GM15510 (cell line): Measurements from ENCODE around the gene TNS3.

Experiments
- POLR2A ChIP-seq: IDR thresholded peaks from 3 replicates; pipeline ENCODE4 v1.6.1; 2011; ENCODE audit warnings: borderline replicate concordance; ENCODE audit not compliant: insufficient read length; ENCODE audit errors: extremely low read depth

TNS3 gene

GRCh38 chr7:47504551-47505311 lies 77.2 kb downstream of the TNS3 start:
- TF ChIP-seq POLR2A = no peak

GRCh38 chr7:47503281-47503680 lies 78.6 kb downstream of the TNS3 start:
- TF ChIP-seq POLR2A = no peak

GRCh38 chr7:47502240-47502877 lies 79.6 kb downstream of the TNS3 start:
- TF ChIP-seq POLR2A = no peak

GRCh38 chr7:47501406-47501805 lies 80.5 kb downstream of the TNS3 start:
- TF ChIP-seq POLR2A = no peak

GRCh38 chr7:47500103-47500563 lies 81.8 kb downstream of the TNS3 start:
- no peak for TF ChIP-seq POLR2A

GRCh38 chr7:47498229-47499056 lies 83.5 kb downstream of the TNS3 start:
- TF ChIP-seq POLR2A = no peak

- TF ChIP-seq POLR2A = no peak
Observed at GRCh38 chr7:47497367-47498096, 84.4 kb downstream of the TNS3 start.

- TF ChIP-seq POLR2A = no peak
Observed at GRCh38 chr7:47496666-47497065, 85.2 kb downstream of the TNS3 start.

GRCh38 chr7:47496056-47496665 lies 85.8 kb downstream of the TNS3 start:
- TF ChIP-seq POLR2A = no peak

GRCh38 chr7:47493976-47494911 lies 87.7 kb downstream of the TNS3 start:
- no peak for TF ChIP-seq POLR2A

GRCh38 chr7:47492716-47493325 lies 89.1 kb downstream of the TNS3 start:
- TF ChIP-seq POLR2A = no peak

- no peak for TF ChIP-seq POLR2A
Observed at GRCh38 chr7:47490501-47491265, 91.2 kb downstream of the TNS3 start.
